Ascending aorta (tissue), 2 donors: ENCODE measurements around the gene TMEM132D. TPM values are rescaled to one million over a fixed set of nuclear protein-coding genes. Genes with fewer than 3 reads are reported as not detected.

ENCODE experiments used
- DNase-seq, 2 donors: peaks; one replicate each; pipeline ENCODE4 v3.0.0-alpha.2; 2019; ENCODE audit warnings: low spot score in 2 of 2
- H3K27ac ChIP-seq, 2 donors: fragments of 200-600 bp; sonication (generic); one replicate each; pipeline ENCODE4 v1.5.1; 2016 to 2017; ENCODE audit warnings: mild to moderate bottlenecking in 1 of 2
- H3K27me3 ChIP-seq: fragments of 200-600 bp; sonication (generic); one replicate; pipeline ENCODE4 v1.5.1; 2017
- H3K36me3 ChIP-seq, 2 donors: fragments of 200-600 bp; sonication (generic); one replicate each; pipeline ENCODE4 v1.5.1; 2016
- H3K4me1 ChIP-seq, 2 donors: fragments of 200-600 bp; sonication (generic); one replicate each; pipeline ENCODE4 v1.5.1; 2016 to 2017; ENCODE audit warnings: mild to moderate bottlenecking in 1 of 2
- H3K4me3 ChIP-seq, 2 donors: fragments of 200-600 bp; sonication (generic); one replicate each; pipeline ENCODE4 v1.5.1; 2016 to 2017; ENCODE audit warnings: mild to moderate bottlenecking in 1 of 2
- H3K9me3 ChIP-seq, 2 donors: fragments of 200-600 bp; sonication (generic); one replicate each; pipeline ENCODE4 v1.5.1; 2016
- intact Hi-C: fragments of 100-400 bp; cut with DNase I; formaldehyde crosslinking; loops from one replicate; pipeline ENCODE4 v1.15.1; 2023
- total RNA-seq: library from RNA; depleted of rRNA; stranded (reverse); fragments of >200 nt; gene quantifications from one replicate; pipeline ENCODE4 v1.1.0, GENCODE V29; 2016
- TF ChIP-seq, protein P1 (sequence below), 3 experiments: fragments of 200-600 bp in 2 of 3; fragments of 450-650 bp in 1 of 3; sonication (generic) in 2 of 3; IDR thresholded peaks; one replicate each; pipeline ENCODE4 v1.5.1; 2016 to 2019; ENCODE audit warnings: antibody characterized with exemption in 3 of 3, mild to moderate bottlenecking in 1 of 3, moderate library complexity in 1 of 3

Gene TMEM132D
- total RNA-seq, 1 donor from 2014 or later = not detected

DNA sequence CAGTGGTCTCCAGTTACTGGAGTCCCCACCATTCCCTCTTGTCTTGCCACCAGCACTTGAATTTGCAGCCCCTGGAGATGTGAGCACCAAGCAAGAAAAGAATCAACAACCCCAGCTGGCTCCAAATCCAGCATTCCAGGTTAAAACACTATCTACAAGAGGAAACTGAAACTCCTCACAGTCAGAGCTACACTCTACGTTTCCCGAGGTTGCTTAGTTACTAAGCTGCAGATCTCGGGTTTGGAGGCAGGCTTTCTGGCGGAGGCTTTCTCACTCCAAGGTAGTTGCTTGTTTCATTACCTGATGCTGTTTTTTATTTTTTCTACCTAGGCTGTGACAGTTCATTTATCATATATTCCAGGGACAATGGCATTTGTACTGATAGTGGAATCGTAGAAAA lies 802.4 kb downstream of the TMEM132D start:
- DNase-seq = no peak
- TF ChIP-seq, protein P1, sequence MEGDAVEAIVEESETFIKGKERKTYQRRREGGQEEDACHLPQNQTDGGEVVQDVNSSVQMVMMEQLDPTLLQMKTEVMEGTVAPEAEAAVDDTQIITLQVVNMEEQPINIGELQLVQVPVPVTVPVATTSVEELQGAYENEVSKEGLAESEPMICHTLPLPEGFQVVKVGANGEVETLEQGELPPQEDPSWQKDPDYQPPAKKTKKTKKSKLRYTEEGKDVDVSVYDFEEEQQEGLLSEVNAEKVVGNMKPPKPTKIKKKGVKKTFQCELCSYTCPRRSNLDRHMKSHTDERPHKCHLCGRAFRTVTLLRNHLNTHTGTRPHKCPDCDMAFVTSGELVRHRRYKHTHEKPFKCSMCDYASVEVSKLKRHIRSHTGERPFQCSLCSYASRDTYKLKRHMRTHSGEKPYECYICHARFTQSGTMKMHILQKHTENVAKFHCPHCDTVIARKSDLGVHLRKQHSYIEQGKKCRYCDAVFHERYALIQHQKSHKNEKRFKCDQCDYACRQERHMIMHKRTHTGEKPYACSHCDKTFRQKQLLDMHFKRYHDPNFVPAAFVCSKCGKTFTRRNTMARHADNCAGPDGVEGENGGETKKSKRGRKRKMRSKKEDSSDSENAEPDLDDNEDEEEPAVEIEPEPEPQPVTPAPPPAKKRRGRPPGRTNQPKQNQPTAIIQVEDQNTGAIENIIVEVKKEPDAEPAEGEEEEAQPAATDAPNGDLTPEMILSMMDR (IDR thresholded peaks at IDR 0.05) = no peak
- Histone ChIP-seq H3K4me3 (no peak overlapping the region), H3K4me1 (no peaks in the 10 kb centered on the region), H3K27ac (no peak overlapping the region), H3K27me3 (no peaks in the 10 kb centered on the region), H3K9me3 (no peaks in the 10 kb centered on the region), H3K36me3 (no peaks in the 10 kb centered on the region)
- intact Hi-C loops = no loop called here

DNA sequence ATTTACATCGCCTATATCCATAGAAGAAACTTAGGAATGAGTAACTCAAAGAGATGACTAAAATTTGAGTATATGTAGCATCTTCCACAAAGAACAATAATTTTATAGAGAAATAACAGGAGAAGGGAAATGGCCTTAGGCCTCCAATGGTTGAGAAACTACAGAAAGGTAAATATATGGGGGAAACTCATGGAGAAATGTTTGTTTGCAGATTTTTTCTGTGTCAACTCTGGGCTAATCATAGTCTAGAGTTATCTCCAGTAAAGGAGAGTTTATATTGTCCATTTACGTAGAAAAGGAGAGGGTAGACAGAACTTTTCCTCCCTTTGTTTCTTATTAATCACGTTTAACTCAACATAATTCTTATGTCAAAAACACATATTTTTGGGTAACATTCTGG lies 806.4 kb downstream of the TMEM132D start:
- Histone ChIP-seq H3K27ac (no peak overlapping the region), H3K4me3 (no peak overlapping the region), H3K9me3 (no peaks in the 10 kb centered on the region), H3K27me3 (no peaks in the 10 kb centered on the region), H3K36me3 (no peaks in the 10 kb centered on the region), H3K4me1 (no peaks in the 10 kb centered on the region)
- intact Hi-C loops = no loop called here
- no peak for DNase-seq
- TF ChIP-seq, protein P1 (IDR thresholded peaks at IDR 0.05) = no peak

DNA sequence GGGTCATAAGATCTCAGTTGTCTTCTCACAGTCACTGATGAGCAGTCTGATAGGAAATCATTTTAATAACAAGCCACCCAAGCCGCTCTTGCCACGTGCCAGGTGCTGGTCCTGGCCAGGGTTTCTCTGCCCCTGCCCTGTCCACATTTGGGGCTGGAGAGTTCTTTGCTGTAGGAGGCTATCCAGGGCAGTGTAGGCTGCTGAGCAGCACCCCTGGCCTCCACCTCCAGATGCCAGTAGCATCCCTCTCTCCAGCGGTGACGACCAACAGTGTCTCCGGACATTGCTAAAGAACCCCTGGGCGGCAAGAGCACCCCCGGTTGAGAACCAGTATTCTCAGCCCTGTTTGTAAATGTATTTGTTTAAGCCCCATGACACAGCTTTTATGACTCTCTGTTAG lies 806.9 kb downstream of the TMEM132D start:
- intact Hi-C loops = no loop called here
- H3K4me1 ChIP-seq = no peaks in the 10 kb centered on the region
- no peaks in the 10 kb centered on the region for H3K36me3 ChIP-seq
- no peak overlapping the region for H3K4me3 ChIP-seq
- TF ChIP-seq, protein P1 (IDR thresholded peaks at IDR 0.05) = no peak
- no peaks in the 10 kb centered on the region for H3K27me3 ChIP-seq
- DNase-seq = no peak
- no peaks in the 10 kb centered on the region for H3K9me3 ChIP-seq
- no peak overlapping the region for H3K27ac ChIP-seq

DNA sequence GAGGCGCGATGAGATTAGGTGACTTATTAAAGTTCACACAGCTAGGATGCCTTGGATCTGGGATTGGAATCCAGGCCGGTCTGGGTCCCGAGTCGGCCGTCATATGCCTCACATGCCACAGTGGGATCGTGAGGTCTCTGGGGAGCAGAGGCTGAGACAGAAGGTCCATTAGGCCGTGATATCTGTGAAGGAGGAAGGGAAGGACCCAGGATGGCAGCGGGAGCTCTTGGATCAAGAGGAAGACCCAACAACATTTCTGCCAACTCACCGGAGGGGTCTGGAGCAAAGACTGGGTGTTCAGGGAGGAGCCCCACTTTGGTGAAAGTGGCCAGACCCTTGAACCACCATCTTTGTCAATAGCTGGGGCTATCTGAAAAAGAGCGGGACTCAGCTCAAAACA lies 807.6 kb downstream of the TMEM132D start:
- intact Hi-C loops = no loop called here
- no peaks in the 10 kb centered on the region for H3K9me3 ChIP-seq
- no peak for DNase-seq
- no peak overlapping the region for H3K4me3 ChIP-seq
- no peaks in the 10 kb centered on the region for H3K27me3 ChIP-seq
- TF ChIP-seq, protein P1 (IDR thresholded peaks at IDR 0.05) = no peak
- H3K36me3 ChIP-seq = no peaks in the 10 kb centered on the region
- no peak overlapping the region for H3K27ac ChIP-seq
- H3K4me1 ChIP-seq = no peaks in the 10 kb centered on the region

DNA sequence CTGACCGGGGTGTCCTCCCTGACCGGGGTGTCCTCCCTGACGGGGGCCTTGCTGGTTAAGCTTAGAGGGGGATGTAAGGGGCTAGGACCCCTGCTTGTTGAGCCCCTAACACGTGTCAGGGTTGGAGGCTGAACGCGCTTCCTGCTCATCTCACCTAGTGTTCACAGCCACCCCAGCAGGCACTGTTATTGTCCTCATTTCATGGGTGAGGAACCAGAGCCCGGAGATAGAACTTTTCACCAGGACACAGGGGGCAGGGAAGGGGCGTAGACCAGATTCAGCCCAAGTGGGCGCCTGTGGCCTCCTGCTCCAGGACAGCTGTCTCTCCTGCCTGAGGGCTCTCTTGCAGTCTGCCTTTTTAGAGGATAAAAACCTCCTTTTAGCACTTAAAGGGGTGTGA lies 814.2 kb downstream of the TMEM132D start:
- H3K27me3 ChIP-seq = no peaks in the 10 kb centered on the region
- intact Hi-C loops = no loop called here
- H3K27ac ChIP-seq = no peak overlapping the region
- H3K4me3 ChIP-seq = no peak overlapping the region
- TF ChIP-seq, protein P1 (IDR thresholded peaks at IDR 0.05) = no peak
- H3K9me3 ChIP-seq = no peaks in the 10 kb centered on the region
- no peaks in the 10 kb centered on the region for H3K36me3 ChIP-seq
- no peaks in the 10 kb centered on the region for H3K4me1 ChIP-seq
- no peak for DNase-seq
